HPDE6-E6E7 (cell line): ENCODE measurements around the gene GALNT13.

Experiments used
- DNase-seq: peaks from one replicate; pipeline ENCODE4 v3.0.0; 2011; ENCODE audit warnings: missing footprints; ENCODE audit errors: extremely low spot score

The GALNT13 gene

DNA sequence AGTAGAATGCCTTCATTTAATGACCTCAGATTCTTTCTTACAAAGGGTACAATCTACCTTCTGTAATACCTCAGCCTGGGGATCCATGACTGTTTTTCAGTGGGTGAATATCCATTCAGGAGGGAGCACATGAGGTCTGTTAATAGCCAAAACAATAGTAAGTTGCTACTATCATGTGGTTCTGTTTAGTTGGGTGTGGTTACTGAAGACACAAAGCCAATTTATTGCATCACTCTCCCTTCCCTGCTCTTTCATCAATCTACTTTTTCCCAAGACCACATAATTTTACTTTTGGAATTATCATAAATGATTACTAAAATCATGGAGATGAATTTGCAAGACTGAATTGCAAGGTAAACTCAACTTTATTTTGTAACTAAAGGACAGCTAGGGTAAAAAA lies 254.2 kb downstream of the GALNT13 start:
- DNase-seq: no peak

DNA sequence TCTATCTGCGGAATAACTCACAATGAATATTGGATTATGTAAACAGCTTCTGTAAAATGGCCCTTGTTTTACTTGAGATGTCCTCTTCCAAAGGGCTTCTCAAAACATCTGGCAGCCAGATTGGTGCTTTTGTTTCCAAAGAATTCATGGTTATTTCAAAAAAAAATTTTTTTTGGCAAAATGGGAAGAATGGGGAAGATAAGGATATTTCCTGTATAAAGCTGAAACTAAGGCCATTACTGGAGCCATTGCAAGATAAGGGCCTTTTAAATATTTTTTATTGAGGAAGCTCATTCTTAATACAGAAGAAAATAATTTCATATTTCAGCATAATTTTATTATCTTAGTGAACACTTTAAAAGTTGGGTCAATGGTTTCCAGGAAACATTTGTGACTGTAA lies 259.1 kb downstream of the GALNT13 start:
- no peak for DNase-seq

DNA sequence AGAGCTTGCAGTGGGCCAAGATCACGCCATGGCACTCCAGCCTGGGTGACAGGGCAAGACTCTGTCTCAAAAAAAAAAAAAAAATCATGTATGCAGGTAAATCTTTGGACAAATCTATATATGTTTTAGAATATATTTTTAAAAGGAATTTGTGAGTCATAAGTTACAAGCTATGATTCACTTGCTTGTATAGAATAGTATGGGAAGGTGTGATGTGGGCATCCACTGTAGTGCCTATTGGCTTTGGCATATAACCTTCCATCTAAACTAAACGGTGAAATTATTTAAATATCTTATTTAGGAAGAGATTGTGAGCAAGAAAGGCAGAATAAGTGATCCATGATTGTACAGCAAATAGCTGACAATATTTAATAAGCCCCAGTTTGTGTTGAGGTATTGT lies 261.1 kb downstream of the GALNT13 start:
- no peak for DNase-seq

DNA sequence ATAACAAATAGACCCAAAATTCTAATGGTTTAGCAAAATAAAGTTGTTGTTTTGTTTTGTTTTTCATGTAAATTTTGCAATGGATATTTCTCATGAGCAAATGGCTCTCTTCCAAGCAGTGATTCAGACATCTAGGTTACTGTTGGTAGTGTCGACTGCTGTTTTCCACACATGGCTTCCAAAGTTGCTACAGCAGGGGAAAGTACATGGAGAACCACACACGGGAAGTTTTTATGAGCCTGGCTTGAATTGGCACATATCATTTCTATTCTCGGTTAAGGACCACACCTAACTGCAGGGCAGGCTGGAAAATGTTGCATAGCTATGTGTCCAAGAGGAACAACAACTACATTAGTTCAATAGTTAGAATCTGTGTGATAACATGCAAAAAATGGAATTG lies 262.1 kb downstream of the GALNT13 start:
- no peak for DNase-seq

DNA sequence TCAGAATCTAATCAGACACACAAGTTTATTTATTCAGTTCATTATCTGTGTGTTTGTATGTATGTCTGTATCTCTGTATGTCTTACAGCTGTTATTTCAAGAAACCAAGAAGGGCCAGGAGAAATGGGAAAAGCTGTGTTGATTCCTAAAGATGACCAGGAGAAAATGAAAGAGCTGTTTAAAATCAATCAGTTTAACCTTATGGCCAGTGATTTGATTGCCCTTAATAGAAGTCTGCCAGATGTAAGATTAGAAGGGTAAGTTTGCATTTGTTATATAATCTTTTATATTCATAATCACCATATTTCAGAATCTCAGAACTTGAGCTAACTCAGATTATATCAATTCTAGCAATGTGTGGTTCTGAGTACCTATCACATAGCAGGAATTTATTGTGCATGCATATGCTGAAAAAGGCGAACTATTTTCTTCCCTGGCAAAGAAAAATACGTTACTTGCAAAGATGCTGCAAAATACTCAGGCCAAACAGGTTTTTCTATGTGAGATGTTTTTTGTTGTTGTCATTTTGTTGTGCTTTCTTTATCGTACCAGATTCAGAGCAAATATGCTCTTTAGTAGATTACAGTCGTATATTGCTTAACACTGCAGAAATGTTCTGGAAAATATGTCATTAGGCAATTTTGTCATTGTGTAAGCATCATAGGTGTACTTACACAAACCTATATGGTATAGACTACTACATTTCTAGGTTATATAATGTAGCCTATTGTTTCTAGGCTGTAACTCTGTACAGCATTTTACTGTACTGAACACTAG lies 268.7 kb downstream of the GALNT13 start:
- no peak for DNase-seq

DNA sequence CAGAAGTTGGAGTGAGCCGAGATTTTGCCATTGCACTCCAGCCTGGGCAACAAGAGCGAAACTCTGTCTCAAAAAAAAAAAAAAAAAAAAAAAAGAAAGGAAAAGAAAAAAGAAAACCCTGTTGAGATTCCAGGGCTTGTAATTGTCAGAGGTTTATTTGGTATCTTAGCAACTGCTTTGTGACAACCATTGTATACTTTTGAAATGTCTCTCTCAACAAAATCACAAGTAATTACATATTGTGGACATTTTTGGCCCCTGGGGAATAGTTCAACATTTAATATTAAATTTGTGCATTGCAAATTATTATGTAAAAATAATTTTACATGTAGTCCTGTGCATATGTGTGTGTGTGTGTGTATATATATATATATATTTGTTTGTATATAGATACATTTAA lies 270.8 kb downstream of the GALNT13 start:
- no peak for DNase-seq

DNA sequence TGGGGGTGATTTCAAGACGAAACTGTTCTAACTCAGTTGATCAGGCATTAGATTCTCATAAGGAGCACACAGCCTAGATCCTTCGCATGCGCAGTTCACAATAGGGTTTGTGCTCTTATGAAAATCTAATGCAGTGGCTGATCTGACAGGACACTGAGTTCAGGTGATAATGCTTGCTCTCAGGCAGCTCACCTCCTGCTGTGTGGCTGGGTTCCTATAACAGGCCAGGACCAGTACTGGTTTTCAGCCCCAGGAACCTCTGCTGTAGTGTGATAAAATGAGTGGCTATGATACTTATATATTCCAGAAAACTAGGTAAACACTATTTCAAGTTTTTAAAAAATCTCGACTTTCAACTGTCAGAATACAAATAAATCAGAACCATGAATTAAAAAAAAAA lies 271.4 kb downstream of the GALNT13 start:
- DNase-seq: no peak

DNA sequence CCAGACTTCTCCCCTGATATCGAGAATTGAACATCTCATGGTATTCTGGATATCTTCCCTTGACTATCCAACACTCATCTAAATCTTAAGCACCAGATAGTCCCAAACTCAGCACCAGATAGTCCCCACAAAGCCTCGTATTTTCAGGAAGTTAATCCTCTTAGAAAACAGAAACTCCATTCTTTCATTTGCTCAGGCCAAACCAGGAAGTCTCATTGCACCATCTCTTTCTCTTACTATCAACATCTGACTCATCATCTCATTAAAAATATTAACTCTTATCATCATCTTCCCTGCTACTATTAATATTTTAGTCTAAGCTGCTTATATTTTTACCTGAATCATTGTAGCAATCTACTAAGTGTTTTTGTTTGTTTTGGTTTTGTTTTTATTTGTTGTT lies 286.4 kb downstream of the GALNT13 start:
- no peak for DNase-seq

DNA sequence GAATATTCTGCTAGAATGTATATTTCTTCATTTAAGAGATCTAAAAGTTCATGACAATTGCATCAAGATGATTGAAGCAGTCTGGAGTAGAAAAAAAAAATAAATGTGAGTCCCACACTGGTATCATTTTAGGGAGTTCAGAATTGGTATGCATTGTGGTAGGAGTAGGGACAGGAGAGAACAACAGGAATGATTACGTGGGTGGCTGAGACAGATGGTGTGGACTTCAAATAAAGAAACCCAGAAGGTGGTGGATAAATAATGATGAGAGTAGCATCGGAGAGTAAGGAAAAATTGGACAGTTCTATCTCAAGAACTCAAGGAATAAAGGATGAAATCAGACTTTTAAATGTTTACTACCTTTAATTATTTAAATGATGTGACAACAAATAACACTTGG lies 289.6 kb downstream of the GALNT13 start:
- DNase-seq: no peak

DNA sequence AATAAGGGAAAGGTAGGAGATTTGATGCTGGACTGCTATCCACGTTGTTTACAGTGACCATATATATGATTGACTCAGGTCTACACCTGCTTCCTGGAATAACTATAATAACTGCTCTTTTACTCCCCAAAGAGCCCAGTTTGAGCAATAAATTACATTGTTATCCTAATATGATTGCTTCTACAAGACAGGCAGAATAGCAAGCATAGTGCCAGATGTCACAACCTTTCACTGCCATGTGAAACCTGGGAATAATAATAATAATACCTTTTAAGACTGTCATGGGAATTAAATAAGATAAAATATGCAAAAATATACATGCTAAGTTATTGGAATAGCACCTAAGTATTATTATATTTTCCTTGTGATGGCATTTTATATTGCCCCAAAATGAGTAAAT lies 298.7 kb downstream of the GALNT13 start:
- no peak for DNase-seq

DNA sequence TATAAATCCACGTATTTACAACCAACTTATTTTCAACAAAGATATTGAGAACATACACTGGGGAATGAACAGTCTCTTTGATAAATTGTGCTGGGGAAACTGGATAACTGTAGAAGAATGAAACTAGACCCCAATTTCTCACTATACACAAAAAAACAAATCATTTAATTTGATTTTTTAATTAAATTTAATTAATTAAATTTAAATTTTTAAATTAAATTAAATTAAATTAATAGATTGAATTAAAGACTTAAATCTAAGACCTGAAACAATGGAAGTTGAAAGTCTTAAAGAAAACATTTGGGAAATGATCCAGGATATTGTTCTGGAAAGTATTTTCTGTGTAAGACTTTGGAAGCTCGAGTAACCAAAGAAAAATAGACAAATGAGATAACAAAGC lies 301.4 kb downstream of the GALNT13 start:
- DNase-seq: no peak

DNA sequence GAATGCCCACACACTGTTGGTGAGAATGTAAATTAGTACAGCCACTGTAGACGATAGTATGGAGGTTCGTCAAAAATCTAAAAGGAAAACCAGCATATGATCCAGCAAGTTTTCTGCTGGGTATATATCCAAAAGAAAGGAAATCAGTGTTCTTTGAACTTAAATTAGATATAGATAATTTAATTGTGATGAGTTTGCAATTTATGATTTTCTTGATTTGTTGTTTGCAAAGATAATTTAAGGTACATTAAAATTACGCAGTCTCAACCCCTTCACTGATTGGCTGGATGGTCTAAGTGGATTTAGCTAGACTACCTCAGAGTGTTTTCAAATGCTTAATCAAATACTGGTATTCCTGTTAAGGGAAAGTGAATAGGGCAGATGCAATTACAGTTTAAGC lies 302.2 kb downstream of the GALNT13 start:
- no peak for DNase-seq

DNA sequence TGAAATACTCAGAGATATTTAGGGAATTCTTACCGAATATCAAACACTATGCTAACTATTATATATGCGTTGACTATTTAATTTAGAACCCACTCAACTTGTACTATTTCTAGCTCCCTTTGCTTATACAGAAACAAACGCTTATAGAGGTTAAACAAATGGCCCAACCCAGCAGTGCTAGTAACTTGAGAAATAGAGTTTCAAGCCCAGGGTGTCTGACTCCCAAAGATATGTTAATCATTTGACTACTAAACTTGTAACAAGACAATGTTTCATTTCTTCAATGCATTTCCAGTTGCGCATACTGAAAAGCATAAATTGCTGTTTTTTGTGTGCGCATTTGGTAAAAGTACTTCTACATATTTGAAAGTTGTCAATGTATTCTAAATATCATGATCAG lies 310.3 kb downstream of the GALNT13 start:
- DNase-seq: no peak

DNA sequence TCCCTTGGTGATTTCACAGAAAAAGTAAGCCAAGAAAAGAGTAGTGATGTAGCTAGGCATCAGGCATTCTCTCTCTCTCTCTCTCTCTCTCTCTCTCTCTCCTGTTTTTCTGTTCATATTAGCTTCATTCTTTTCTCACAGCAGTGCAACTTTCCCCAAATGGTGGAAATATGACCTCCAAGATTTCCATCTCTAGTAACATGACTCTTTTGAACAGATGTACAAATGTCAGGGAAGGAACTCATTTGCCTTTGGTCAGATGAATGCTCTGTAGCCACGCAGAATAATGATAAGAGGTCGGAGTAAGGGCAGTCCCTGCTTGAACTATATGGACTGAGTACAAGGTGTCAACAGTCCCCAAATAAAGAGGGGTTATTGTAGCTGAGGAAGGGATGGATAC lies 316.2 kb downstream of the GALNT13 start:
- DNase-seq: no peak

DNA sequence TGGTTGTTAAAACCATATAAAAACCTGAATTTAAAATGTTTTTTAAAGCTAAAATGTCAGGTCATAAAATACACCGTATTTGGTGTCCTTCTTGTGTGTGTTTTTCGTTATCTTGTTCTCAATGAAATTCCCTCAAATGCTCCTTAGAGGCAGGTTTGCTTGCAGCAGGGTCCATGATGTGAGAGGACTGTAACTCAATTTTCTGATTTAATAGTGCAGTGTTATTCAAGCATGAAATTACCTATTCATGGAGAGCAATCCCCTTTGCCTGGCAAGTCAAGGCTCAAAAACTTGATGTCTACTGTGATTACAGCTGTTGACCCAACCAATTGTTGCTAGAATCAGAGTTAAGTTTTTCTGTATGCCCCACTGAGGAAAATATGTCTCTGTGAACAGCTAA lies 318.2 kb downstream of the GALNT13 start:
- no peak for DNase-seq

DNA sequence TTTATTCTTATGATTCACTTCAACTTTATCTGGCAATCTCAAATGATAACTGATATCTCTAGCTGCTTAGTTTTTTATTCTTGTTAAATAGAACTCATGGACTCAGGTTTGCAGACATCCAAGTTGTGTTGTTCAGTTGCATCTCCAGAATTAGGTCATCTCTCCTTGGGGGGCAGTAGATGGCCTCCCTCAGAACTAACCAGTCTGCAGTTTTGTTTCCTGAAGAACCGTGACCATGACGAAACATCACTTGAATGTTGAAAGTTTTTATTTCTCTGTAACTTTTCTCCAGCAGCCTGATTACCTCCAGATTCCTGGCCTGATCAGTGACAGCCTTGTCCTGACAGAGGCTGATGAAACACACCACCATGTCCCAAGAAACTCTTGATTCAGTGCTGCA lies 321.5 kb downstream of the GALNT13 start:
- no peak for DNase-seq

DNA sequence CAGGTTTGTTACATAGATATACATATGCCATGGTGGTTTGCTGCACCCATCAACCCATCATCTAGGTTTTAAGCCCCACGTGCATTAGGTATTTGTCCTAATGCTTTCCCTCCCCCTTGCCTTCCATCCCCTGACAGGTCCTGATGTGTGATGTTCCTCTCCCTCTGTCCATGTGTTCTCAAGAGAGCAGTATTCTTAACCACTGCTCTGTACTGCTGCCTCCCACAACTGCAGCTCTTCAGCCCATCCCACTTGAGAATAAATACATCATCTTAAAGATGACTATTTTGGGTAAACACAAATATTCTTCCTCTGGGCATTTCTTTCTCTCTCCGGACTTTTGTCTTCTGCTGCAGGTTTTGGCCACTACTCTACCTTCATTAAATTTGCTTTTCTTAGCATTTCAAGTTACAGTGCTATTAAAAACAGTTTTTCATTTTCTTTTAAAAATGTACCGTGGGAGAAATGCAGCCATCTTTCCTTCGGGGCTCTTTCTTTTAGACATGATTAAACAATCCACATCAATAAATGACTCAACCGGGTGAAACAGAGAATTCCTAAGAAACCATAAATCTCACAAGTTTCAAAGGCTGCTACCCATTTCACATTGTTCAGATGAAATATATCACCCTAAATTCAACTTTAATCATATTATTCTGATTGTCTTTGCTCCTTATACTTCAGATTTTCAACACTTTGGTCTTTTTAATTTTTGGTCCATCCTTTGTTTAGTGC lies 323.4 kb downstream of the GALNT13 start:
- DNase-seq: no peak

DNA sequence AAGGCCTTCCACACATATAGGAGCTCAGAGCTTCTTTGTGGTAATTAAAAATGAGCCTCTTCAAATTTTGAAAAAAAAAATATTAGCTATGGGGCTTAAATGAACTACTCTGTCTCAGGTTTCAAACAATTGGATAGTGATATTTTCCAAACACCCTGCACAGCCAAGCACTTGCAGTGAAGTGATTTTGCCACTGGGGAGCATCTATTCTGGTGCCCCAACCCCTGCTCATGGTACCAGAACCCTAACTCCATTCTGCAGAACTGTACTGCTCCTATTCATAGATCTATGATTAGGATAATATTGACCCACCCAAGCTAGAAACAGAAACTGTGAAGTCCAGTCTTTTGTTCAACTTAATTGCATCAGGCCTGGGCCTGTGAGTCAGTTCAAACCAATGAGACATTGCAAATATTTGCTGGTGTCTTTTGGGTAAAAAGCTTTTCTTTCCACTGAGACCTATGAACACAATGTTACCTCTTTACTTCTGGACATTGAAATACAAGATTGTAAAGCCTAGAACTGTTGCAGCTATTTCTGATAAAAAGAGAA lies 324.0 kb downstream of the GALNT13 start:
- DNase-seq: no peak

DNA sequence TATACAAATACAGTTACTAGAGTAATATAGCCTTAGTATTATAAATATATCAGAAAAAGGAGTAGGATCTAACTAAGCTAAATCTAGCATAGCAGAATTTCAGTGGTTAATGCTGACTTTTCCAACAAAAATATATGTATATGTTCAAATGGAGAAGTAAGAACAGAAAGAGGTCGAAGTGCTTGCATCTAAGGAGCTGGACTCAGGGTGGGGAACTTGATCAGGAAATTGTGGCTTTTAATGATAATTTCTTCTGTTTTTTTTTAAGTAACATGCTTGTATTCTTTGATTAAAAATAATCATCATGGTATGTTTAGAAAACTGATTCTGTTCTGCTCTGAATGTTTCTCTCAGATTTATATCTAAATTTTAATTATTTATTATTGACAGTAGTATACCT lies 327.1 kb downstream of the GALNT13 start:
- DNase-seq: no peak

DNA sequence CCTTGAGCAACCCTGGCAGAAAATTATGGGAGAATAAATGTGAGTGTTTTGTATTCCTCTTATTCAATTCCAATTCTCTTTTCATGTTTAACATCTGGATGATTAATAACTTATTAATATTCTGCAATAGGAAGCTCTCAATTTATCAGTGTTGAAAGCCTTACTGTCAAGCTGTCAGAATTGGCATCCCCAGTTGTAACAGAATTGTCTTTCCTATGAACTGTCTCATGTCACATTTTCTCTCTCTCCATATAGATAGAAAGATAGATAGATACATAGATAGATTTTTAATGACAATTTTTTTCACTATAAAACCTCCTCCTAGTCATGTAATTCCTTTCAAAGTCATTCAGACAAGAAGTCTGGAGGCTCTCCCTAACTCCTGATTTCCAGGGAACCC lies 331.5 kb downstream of the GALNT13 start:
- no peak for DNase-seq

DNA sequence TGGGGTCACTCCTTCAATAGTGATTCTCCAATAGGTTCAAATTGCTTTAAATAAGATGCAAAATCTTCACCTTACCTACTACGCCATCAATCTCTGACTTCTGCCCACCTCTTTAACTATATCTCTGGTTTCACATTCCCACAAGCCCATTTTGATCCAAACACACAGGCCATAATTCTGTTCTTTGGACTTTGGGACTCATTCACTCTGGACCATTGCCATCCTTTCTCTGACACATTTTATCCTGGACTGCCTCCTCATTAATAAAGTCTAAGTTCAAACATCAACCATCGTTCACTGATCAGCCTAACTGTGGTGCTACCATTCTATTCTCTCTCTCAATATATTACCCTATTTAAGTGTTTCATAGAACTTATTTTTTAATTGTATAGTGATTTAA lies 332.2 kb downstream of the GALNT13 start:
- DNase-seq: no peak

DNA sequence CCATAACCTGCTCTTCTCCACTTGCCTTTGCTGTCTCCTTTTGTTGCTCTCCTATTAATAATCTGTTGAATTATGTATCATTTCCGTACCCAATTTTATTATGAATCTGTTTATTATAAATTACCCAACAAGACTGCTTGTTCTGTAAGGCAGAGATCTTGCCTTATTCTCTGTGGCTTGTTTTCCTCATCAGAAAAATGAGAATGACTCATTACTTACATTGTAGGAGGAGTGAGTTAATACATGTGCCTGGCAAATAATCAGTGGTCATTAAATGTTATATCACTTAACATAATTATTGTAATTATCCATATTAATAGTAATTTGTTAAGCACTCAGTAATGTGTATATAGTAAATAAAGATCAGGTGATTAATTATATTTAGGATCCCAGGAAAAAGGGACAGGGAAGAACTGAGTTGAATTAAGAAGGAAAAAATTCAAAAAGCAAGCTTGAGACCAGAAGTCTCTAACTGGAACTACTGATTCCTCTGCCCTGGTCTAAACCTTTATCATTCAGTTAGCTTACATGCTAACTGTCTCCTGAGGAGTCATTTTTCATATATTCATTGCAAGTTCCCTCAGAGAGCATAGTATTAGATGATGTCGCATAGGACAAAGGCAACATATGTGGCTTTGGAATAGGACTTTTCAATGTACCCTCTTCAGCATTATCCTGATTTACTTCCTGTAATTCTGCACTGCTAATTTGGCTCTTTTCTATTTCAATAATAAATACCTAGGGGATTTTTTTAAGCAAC lies 335.7 kb downstream of the GALNT13 start:
- DNase-seq: no peak

DNA sequence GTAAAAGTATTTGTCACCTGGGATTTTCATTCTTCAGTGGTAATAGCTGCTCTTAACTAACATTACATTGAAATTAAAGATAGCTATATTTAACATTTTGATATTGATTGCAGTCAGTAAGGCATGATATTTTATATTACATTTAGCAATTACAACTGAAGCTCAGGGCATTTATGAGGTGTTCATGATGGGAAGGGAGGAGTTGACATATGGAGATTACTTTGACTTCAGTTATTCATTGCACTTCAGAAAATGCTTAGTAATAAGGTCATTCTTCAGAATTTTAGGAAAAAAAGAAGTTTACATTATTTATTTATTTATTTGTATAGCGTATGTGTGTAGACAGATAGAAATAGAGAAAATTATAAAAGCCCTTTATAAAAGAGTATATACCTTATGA lies 352.0 kb downstream of the GALNT13 start:
- DNase-seq: no peak
